Stomach (tissue), 9 donors: Measurements from ENCODE around the gene CCNF. TPM values are rescaled to one million over a fixed set of nuclear protein-coding genes. Genes with fewer than 3 reads are reported as not detected.

Source experiments
- DNase-seq, 2 donors: peaks; one replicate each; pipeline versions ENCODE4 v3.0.0 to v3.0.0-alpha.2; 2013 to 2019
- H3K27ac ChIP-seq, 5 donors: fragments of 200-600 bp in 4 of 5; sonication (generic) in 4 of 5; one replicate each; pipeline ENCODE4 v1.5.1; 2013 to 2019; ENCODE audit warnings: mild to moderate bottlenecking in 1 of 5, moderate library complexity in 1 of 5
- H3K27me3 ChIP-seq, 3 donors: fragments of 200-600 bp; sonication (generic); one replicate each; pipeline ENCODE4 v1.5.1; 2017 to 2019; ENCODE audit warnings: mixed run types in 1 of 3
- H3K36me3 ChIP-seq, 4 donors: fragments of 200-600 bp; sonication (generic); 1 replicate in 3 of 4; 2 replicates in 1 of 4; pipeline ENCODE4 v1.5.1; 2016 to 2019
- H3K4me1 ChIP-seq, 4 donors: fragments of 200-600 bp; sonication (generic); one replicate each; pipeline ENCODE4 v1.5.1; 2016 to 2019
- H3K4me3 ChIP-seq, 4 donors: fragments of 200-600 bp; sonication (generic) in 3 of 4; one replicate each; pipeline ENCODE4 v1.5.1; 2016 to 2019; ENCODE audit warnings: mild to moderate bottlenecking in 1 of 4
- H3K9me3 ChIP-seq, 4 donors: fragments of 200-600 bp; sonication (generic); one replicate each; pipeline ENCODE4 v1.5.1; 2016 to 2019
- EP300 ChIP-seq: sonication (generic); formaldehyde crosslinking; IDR thresholded peaks from one replicate; pipeline ENCODE4 v1.6.1; 2017; ENCODE audit warnings: antibody characterized with exemption
- POLR2A ChIP-seq, 4 donors: fragments of 450-650 bp; IDR thresholded peaks; one replicate each; pipeline ENCODE4 v1.6.1; 2016; ENCODE audit warnings: antibody characterized with exemption in 4 of 4, control low read depth in 2 of 4, mild to moderate bottlenecking in 1 of 4, moderate library complexity in 1 of 4
- POLR2AphosphoS5 ChIP-seq, 3 donors: sonication (generic); formaldehyde crosslinking; IDR thresholded peaks; one replicate each; pipeline ENCODE4 v1.6.1; 2016; ENCODE audit warnings: antibody characterized with exemption in 3 of 3
- WGBS, 5 donors: extraction: QIAGEN DNeasy Blood & Tissue Kit in 3 of 5; methylation state at CpG; one replicate each; pipeline versions ENCODE4 v1.1.5 to v1.1.7; 2013 to 2018; 5-methylcytosine and 5-hydroxymethylcytosine counted together
- intact Hi-C: fragments of 100-400 bp; cut with DNase I; formaldehyde crosslinking; loops from one replicate; pipeline ENCODE4 v1.15.1; 2023; ENCODE audit warnings: low total_unique reads
- polyA plus RNA-seq, 3 donors: library from polyadenylated mRNA; stranded (reverse); fragments of 200-250 nt; gene quantifications; one replicate each; pipeline ENCODE4 v1.2.3, GENCODE V29; 2013
- total RNA-seq, 5 donors: library from RNA; depleted of rRNA; stranded (reverse); fragments of >200 nt; gene quantifications; one replicate each; pipeline versions ENCODE4 v1.1.0 to v1.2.3, GENCODE V29; 2014 to 2016
- TF ChIP-seq, protein P1 (sequence below), 7 experiments: fragments of 450-650 bp in 4 of 7; fragments of 200-600 bp in 3 of 7; sonication (generic) in 3 of 7; IDR thresholded peaks; one replicate each; pipeline ENCODE4 v1.5.1; 2016 to 2019; ENCODE audit warnings: antibody characterized with exemption in 7 of 7, control low read depth in 2 of 7, mild to moderate bottlenecking in 1 of 7
- donor health status: healthy with polysubstance abuse.
- donor health status: Bipolar disorder and iron deficiency.
- donor health status: healthy.

The CCNF gene
- total and polyA plus RNA-seq, 8 donors, result 0.46 to 7.8 (median 2.9) TPM

DNA sequence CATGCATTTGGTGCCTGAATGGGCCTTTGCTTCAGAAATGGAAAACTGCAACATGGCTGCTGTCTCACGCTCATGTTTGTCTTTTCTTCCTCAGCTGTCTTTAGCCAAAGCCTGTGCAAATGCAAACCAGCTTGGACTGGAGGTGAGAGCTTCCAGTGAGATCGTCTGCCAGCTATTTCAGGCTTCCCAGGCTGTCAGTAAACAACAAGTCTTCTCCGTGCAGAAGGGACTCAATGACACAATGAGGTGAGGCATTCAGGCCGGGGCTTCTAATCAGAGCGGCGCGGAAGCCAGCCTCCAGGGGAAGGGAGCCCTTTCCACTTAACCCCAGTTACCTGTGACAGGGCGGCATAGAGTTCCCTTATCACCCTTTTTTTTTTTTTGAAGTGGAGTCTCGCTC lies 14.3 kb downstream of the CCNF start:
- H3K27me3 ChIP-seq, result no peaks in the 10 kb centered on the region
- H3K4me1 ChIP-seq, result no peaks in the 10 kb centered on the region
- DNase-seq, result no peak
- intact Hi-C loops, result no loop called here
- H3K36me3 ChIP-seq, result peaks cover 10 to 65% (median 40%) of the 10 kb centered on the region in 4 donors
- WGBS, 5 donors, result 89 to 95% (median 92%) methylated on average over 9 of the region's 9 CpGs
- H3K9me3 ChIP-seq, result no peaks in the 10 kb centered on the region
- TF ChIP-seq, protein P1, sequence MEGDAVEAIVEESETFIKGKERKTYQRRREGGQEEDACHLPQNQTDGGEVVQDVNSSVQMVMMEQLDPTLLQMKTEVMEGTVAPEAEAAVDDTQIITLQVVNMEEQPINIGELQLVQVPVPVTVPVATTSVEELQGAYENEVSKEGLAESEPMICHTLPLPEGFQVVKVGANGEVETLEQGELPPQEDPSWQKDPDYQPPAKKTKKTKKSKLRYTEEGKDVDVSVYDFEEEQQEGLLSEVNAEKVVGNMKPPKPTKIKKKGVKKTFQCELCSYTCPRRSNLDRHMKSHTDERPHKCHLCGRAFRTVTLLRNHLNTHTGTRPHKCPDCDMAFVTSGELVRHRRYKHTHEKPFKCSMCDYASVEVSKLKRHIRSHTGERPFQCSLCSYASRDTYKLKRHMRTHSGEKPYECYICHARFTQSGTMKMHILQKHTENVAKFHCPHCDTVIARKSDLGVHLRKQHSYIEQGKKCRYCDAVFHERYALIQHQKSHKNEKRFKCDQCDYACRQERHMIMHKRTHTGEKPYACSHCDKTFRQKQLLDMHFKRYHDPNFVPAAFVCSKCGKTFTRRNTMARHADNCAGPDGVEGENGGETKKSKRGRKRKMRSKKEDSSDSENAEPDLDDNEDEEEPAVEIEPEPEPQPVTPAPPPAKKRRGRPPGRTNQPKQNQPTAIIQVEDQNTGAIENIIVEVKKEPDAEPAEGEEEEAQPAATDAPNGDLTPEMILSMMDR (IDR thresholded peaks at IDR 0.05), result no peak
- no peak for TF ChIP-seq EP300
- no peak for TF ChIP-seq POLR2AphosphoS5 (IDR thresholded peaks at IDR 0.05)
- TF ChIP-seq POLR2A (IDR thresholded peaks at IDR 0.05), result no peak
- H3K4me3 ChIP-seq, result no peak overlapping the region
- H3K27ac ChIP-seq, result no peak overlapping the region

DNA sequence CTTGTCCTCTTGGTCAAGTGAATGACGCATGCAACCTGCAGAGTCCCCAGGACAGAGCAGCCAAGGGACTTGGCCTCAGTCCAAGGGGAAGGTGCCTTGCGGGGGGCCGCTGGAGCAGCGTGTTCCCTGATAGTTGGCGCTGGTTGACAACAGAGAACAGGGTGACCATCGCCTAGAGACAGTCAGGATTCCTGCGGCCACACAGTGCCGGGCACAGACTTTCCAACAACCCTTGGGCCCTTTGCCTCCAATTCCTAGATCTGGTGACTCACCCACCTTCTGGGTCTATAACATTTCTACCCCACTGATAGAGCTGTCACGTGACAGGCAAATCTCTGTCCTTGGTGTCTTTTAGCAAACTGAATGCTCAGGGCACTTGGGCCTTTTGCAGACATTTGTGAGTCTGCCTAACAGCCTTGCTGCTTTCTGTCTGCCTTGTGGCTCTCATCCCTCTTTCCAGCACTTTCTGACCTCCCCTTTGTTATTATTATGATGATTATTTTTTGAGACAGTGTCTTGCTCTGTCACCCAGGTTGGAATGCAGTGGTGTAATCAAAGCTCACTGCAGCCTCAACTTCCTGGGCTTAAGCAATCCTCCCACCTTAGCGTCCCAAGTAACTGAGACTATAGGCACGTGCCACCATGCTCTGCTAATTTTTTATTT lies 18.8 kb downstream of the CCNF start:
- peaks cover 16 to 86% (median 50%) of the 10 kb centered on the region in 4 donors for H3K36me3 ChIP-seq
- WGBS, 5 donors, result 88 to 95% (median 93%) methylated on average over 10 to 11 of the region's 11 CpGs
- H3K27me3 ChIP-seq, result no peaks in the 10 kb centered on the region

DNA sequence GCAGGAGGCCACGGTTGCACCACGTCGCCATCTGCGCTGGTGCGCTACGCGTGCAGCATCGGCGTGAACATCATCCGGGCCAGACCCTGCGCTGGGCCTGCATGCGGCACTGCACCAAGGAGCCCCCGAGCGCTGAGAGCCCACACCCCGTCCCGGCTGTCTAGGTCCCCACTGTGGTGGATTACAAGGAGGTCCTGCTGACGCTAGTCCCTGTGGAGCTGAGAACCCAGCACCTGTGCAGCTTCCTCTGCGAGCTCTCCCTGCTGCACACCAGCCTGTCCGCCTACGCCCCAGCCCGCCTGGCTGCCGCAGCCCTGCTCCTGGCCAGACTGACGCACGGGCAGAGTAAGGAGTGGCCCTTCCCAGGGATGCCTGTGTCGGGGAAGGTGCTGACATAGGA lies 19.9 kb downstream of the CCNF start:
- intact Hi-C loops, result no loop called here
- Histone ChIP-seq H3K36me3 (peaks cover 16 to 90% (median 58%) of the 10 kb centered on the region in 4 donors), H3K4me1 (no peaks in the 10 kb centered on the region), H3K27ac (no peak overlapping the region), H3K4me3 (no peak overlapping the region), H3K9me3 (no peaks in the 10 kb centered on the region), H3K27me3 (no peaks in the 10 kb centered on the region)
- no peak for TF ChIP-seq EP300
- no peak for TF ChIP-seq POLR2A (IDR thresholded peaks at IDR 0.05)
- TF ChIP-seq, protein P1 (IDR thresholded peaks at IDR 0.05), result no peak
- TF ChIP-seq POLR2AphosphoS5 (IDR thresholded peaks at IDR 0.05), result no peak
- WGBS, 5 donors, result 94 to 98% (median 96%) methylated on average over 9 to 25 of the region's 25 CpGs
- no peak for DNase-seq

More for the DNA sequence above, 18.8 kb downstream of the CCNF start:
- H3K4me3 ChIP-seq, result no peak overlapping the region
- H3K4me1 ChIP-seq, result no peaks in the 10 kb centered on the region
- intact Hi-C loops, result no loop called here
- TF ChIP-seq POLR2A (IDR thresholded peaks at IDR 0.05) (no peak), EP300 (no peak), POLR2AphosphoS5 (IDR thresholded peaks at IDR 0.05) (no peak)
- TF ChIP-seq, protein P1 (IDR thresholded peaks at IDR 0.05), result no peak
- DNase-seq, result no peak
- H3K9me3 ChIP-seq, result no peaks in the 10 kb centered on the region
- no peak overlapping the region for H3K27ac ChIP-seq

DNA sequence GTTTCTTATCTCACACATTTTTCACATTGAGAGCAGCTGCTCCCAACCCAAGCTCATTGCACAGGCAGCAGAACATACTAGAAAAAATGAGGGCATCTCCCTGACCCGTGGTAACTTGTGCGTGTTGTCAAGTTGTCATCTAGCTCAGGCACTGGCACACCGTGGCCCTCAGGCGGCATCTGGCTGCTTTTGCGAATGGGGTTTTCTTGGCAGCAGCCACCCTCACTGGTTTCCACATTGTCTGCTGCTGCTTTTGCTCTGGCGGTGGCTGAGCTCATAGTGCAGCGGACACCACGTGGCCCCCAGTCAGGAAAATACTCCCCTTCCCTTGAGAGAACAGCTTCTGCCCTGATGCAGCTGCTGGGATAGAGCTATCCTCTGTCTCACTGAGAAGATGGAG lies 21.3 kb downstream of the CCNF start:
- H3K27ac ChIP-seq, result no peak overlapping the region
- intact Hi-C loops, result no loop called here
- TF ChIP-seq, protein P1 (IDR thresholded peaks at IDR 0.05), result no peak
- TF ChIP-seq POLR2AphosphoS5 (IDR thresholded peaks at IDR 0.05) (no peak), EP300 (no peak), POLR2A (IDR thresholded peaks at IDR 0.05) (no peak)
- WGBS, 5 donors, result 92 to 97% (median 94%) methylated on average over 8 of the region's 8 CpGs
- no peaks in the 10 kb centered on the region for H3K4me1 ChIP-seq
- H3K9me3 ChIP-seq, result no peaks in the 10 kb centered on the region
- H3K36me3 ChIP-seq, result peaks cover 6 to 84% (median 48%) of the 10 kb centered on the region in 4 donors
- H3K4me3 ChIP-seq, result no peak overlapping the region
- no peak for DNase-seq
- no peaks in the 10 kb centered on the region for H3K27me3 ChIP-seq
